Measurements from ENCODE around the gene PIK3R4.
A peak's percentile ranks its signal among the peaks of the same experiment; 100 is the strongest.

Gene PIK3R4

DNA sequence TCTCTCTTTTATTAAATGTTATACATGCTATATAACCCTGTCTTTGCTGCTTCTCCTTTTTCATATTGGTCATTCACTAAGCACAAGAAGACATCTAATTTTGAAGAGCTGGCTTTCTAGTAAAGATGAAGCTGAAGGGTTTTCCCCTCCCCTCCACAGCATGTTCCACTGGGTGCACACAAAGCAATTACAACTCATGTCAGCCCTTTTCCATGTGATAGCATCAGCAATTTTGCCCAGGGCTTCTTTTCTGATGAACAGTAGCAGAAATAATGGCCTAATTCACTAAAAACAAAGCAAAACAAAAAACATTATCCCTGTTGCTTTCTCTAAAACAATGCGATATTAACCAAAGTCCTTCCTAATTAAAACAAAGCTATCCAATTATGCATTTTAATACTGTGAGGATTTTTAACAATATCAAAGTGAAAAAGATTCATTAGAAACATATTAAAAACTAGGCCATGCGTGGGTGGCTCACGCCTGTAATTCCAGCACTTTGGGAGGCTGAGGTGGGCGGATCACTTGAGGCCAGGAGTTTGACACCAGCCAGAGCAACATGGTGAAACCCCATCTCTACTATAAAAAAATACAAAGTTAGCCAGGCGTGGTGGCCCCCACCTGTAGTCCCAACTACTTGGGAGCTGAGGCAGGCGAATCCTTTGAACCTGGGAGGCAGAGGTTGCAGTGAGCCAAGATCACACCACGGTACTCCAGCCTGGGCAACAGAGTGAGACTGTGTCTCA is 12.2 kb upstream of the PIK3R4 start:
- peaks cover 12% of the 10 kb centered on the region for H3K27me3 Mint-ChIP-seq
- H3K4me3 Mint-ChIP-seq = no peak overlapping the region
- H3K36me3 Mint-ChIP-seq = no peaks in the 10 kb centered on the region
- H3K4me1 Mint-ChIP-seq = no peaks in the 10 kb centered on the region
- no peak overlapping the region for H3K27ac Mint-ChIP-seq
- no peaks in the 10 kb centered on the region for H3K9me3 Mint-ChIP-seq

DNA sequence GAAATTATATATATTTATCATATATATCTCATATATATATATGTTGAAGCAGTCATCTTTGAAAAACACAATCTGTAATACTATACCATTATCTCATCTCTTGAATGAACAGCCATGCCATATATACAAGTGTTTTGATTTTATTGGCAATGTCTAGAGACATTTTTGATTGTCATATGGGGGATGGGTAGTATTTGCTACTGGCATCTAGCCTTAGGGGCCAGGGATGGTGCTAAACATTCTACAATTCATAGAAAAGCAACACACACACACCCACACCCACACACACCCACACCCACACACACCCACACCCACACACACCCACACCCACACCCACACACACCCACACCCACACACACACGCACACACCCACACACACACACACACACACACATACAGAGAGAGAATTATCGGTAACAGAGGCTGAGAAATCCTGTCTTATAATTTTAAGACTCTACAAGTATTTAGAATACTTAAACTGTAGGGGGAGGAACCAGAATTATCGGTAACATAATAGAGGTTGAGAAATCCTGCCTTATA is 11.1 kb upstream of the PIK3R4 start:
- Mint-ChIP-seq H3K36me3 (no peaks in the 10 kb centered on the region), H3K9me3 (no peaks in the 10 kb centered on the region), H3K4me1 (no peaks in the 10 kb centered on the region), H3K27ac (peak overlapping the region; percentile 55), H3K27me3 (peaks cover 4% of the 10 kb centered on the region), H3K4me3 (no peak overlapping the region)

DNA sequence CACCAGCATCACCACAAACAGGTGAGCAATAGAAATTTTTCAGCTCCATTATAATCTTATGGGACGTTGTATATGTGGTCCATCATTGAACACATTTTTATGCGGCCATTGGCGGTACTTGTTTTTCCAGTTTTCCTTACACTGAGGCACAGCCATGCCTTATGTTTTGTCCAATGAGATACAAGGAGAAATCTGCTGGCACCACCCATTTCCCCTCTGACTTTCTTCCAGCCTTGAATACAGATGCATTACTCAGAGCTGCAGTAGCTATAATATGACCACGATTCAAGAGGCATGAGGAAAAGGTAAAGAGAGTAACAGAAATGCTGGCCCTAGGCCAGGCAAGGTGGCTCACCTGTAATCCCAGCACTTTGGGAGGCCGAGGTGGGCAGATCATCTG is 9.0 kb upstream of the PIK3R4 start:
- Mint-ChIP-seq H3K27ac (no peak overlapping the region), H3K9me3 (no peaks in the 10 kb centered on the region), H3K4me1 (no peaks in the 10 kb centered on the region), H3K4me3 (no peak overlapping the region), H3K27me3 (peaks cover 1% of the 10 kb centered on the region), H3K36me3 (no peaks in the 10 kb centered on the region)

DNA sequence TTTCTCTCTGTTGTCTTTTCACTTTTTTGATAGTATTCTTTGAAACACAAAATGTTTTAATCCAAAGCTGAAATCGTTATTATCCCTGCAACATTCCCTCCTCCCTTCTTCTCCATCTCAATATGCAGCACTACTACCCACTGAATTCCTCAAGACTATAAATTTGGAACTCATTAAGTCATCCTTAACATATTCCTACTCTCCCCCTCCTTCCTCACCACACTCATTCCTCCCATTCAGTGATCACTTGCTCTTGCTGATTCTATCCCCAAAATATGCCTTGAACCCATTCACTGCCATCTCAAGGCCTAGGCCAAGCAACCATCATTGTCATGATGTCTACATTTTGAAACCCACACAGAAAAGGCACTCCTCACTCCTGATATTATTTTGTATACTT is 2.4 kb upstream of the PIK3R4 start:
- peaks cover 1% of the 10 kb centered on the region for H3K36me3 Mint-ChIP-seq

DNA sequence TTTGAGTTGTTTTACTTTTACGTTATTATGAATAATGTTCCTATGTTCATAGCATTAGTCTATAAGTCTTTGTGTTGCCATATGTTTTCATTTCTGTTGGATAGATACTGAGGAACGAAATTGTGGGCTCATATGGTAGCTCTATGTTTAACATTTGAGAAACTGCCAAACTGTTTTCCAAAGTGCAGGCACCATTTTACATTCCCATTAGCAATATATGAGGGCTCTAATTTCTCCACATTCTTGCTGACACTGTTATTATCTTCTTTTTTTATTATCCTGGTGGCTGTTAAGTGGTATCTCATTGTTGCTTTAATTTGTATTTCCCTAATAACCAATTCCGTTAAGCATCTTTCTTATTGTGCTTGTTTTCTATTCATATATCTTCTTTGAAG is 1.8 kb upstream of the PIK3R4 start:
- H3K27me3 Mint-ChIP-seq = no peaks in the 10 kb centered on the region
- H3K4me1 Mint-ChIP-seq = peaks cover 34% of the 10 kb centered on the region
- H3K4me3 Mint-ChIP-seq = peak overlapping the region; percentile 93
- H3K9me3 Mint-ChIP-seq = no peaks in the 10 kb centered on the region
- peak overlapping the region; percentile 79 for H3K27ac Mint-ChIP-seq
- peaks cover 6% of the 10 kb centered on the region for H3K36me3 Mint-ChIP-seq

More for the DNA sequence above, 2.4 kb upstream of the PIK3R4 start:
- Mint-ChIP-seq H3K9me3 (no peaks in the 10 kb centered on the region), H3K4me3 (no peak overlapping the region), H3K27ac (no peak overlapping the region), H3K4me1 (peaks cover 29% of the 10 kb centered on the region), H3K27me3 (no peaks in the 10 kb centered on the region)

DNA sequence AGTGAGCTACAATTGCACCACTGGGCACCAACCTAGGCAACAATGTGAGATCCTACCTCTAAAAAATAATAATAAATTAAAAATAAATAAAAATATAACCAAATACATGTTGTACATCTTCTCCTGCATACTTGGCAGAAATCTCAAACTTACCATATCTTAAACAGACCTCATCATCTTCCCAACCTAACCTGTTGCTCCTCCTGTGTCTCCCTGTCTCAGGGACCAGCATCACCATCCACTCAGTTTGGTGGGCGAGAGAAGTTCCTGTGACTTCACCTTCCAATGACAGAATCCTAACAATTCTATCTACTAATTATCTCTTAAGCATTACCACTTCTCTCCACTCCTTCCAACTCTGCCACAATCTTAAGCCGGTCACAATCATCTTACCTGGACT is 3.3 kb downstream of the PIK3R4 start:
- no peak overlapping the region for H3K27ac Mint-ChIP-seq
- H3K27me3 Mint-ChIP-seq = no peaks in the 10 kb centered on the region
- peak overlapping the region; percentile 73 for H3K4me3 Mint-ChIP-seq
- peaks cover 76% of the 10 kb centered on the region for H3K4me1 Mint-ChIP-seq
- peaks cover 31% of the 10 kb centered on the region for H3K36me3 Mint-ChIP-seq
- no peaks in the 10 kb centered on the region for H3K9me3 Mint-ChIP-seq

DNA sequence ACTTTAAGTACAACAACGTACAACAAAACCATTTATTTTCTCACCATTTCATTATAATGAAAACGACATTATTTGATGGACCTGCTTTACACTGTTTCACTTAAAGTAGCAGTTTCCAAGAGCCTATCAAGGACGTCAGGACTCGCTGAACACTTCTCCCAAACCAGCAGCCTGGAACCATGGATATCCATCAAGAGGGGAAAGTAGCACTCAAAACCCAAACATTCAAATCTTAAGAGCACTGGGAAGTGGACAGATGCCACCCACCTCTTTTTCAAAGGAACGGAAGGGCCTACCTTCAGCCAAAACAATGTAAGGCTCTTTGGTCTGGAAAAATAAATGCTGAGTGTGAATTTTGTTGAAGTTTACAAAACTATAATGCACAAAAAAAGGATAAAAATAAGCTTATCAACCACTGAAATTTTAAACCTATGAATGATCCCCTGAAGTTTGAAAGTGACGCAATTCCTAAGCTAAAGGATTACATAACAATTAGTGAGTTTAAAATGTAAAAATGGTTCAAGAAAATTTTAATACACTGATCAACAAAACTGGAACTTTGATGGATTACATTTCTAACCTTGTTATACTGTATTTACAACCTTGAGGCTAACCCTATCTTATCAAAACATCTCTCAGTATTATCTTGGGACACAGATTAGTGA is 4.6 kb downstream of the PIK3R4 start:
- Mint-ChIP-seq H3K27ac (no peak overlapping the region), H3K27me3 (no peaks in the 10 kb centered on the region), H3K36me3 (peaks cover 35% of the 10 kb centered on the region), H3K9me3 (no peaks in the 10 kb centered on the region), H3K4me1 (peaks cover 85% of the 10 kb centered on the region), H3K4me3 (peak overlapping the region; percentile 28)

GRCh38 chr3:130739848-130740247 is 6.8 kb downstream of the PIK3R4 start:
- Mint-ChIP-seq H3K27me3 (no peaks in the 10 kb centered on the region), H3K36me3 (peaks cover 49% of the 10 kb centered on the region), H3K27ac (no peak overlapping the region), H3K4me3 (no peak overlapping the region), H3K4me1 (peaks cover 81% of the 10 kb centered on the region), H3K9me3 (no peaks in the 10 kb centered on the region)

- H3K4me1 Mint-ChIP-seq = peaks cover 65% of the 10 kb centered on the region
- no peak overlapping the region for H3K4me3 Mint-ChIP-seq
- no peaks in the 10 kb centered on the region for H3K9me3 Mint-ChIP-seq
- peaks cover 43% of the 10 kb centered on the region for H3K36me3 Mint-ChIP-seq
- H3K27me3 Mint-ChIP-seq = no peaks in the 10 kb centered on the region
- H3K27ac Mint-ChIP-seq = no peak overlapping the region
Observed at GRCh38 chr3:130738241-130738640, 8.4 kb downstream of the PIK3R4 start.

DNA sequence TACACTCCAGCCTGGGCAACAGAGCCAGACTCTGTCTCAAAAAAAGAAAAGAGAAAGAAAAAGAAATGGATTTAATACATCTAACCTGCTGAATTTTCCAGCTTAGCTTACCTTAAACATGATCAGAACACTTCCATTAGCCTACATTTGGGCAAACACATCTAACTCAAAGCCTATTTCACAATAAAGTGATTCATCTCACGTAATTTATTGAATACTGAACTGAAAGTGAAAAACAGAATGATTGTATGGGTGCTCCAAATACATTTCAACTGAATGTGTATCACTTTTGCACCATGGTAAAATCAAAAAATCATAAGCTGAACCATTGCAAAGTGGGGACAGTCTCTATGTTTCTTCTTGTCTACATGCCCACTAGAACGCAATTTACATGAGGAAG is 9.0 kb downstream of the PIK3R4 start:
- no peaks in the 10 kb centered on the region for H3K27me3 Mint-ChIP-seq
- peaks cover 59% of the 10 kb centered on the region for H3K4me1 Mint-ChIP-seq
- H3K4me3 Mint-ChIP-seq = no peak overlapping the region
- H3K36me3 Mint-ChIP-seq = peaks cover 40% of the 10 kb centered on the region
- H3K27ac Mint-ChIP-seq = no peak overlapping the region
- no peaks in the 10 kb centered on the region for H3K9me3 Mint-ChIP-seq

- no peak overlapping the region for H3K4me3 Mint-ChIP-seq
- peaks cover 20% of the 10 kb centered on the region for H3K36me3 Mint-ChIP-seq
- no peak overlapping the region for H3K27ac Mint-ChIP-seq
- H3K27me3 Mint-ChIP-seq = no peaks in the 10 kb centered on the region
- peaks cover 27% of the 10 kb centered on the region for H3K4me1 Mint-ChIP-seq
- no peaks in the 10 kb centered on the region for H3K9me3 Mint-ChIP-seq
Observed at GRCh38 chr3:130733236-130733875, 13.3 kb downstream of the PIK3R4 start.

DNA sequence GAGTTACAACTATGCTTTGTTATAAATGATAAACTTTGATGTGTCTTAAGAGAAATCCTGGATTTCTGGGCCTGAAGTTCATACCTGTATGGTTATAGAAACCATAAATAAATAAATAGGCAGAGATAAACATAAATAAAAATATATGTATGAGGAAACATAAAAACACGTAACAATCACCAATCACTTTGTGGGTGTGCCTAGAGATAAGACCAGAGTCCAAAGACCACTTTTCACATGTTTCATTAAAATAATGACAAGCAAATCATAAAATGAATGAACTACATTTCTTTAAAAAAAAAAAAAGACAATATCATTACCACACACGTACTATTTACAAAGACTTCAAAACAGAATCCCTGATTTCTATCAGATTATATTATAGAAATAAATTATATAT is 14.1 kb downstream of the PIK3R4 start:
- Mint-ChIP-seq H3K27ac (no peak overlapping the region), H3K36me3 (peaks cover 15% of the 10 kb centered on the region), H3K9me3 (no peaks in the 10 kb centered on the region), H3K4me1 (peaks cover 18% of the 10 kb centered on the region), H3K4me3 (no peak overlapping the region), H3K27me3 (no peaks in the 10 kb centered on the region)

- H3K9me3 Mint-ChIP-seq = no peaks in the 10 kb centered on the region
- no peak overlapping the region for H3K4me3 Mint-ChIP-seq
- H3K36me3 Mint-ChIP-seq = peaks cover 12% of the 10 kb centered on the region
- H3K27ac Mint-ChIP-seq = no peak overlapping the region
- H3K4me1 Mint-ChIP-seq = peaks cover 12% of the 10 kb centered on the region
- no peaks in the 10 kb centered on the region for H3K27me3 Mint-ChIP-seq
Observed at GRCh38 chr3:130731817-130732216, 14.8 kb downstream of the PIK3R4 start.

- Mint-ChIP-seq H3K4me3 (no peak overlapping the region), H3K27me3 (no peaks in the 10 kb centered on the region), H3K27ac (no peak overlapping the region), H3K4me1 (peaks cover 3% of the 10 kb centered on the region), H3K36me3 (peaks cover 5% of the 10 kb centered on the region), H3K9me3 (no peaks in the 10 kb centered on the region)
Observed at GRCh38 chr3:130729154-130729553, 17.5 kb downstream of the PIK3R4 start.

- Mint-ChIP-seq H3K9me3 (no peaks in the 10 kb centered on the region), H3K4me1 (peaks cover 7% of the 10 kb centered on the region), H3K27ac (no peak overlapping the region)
Observed at GRCh38 chr3:130728037-130728436, 18.6 kb downstream of the PIK3R4 start.

GRCh38 chr3:130725746-130726145 is 20.9 kb downstream of the PIK3R4 start:
- H3K4me1 Mint-ChIP-seq = peaks cover 7% of the 10 kb centered on the region
- H3K9me3 Mint-ChIP-seq = no peaks in the 10 kb centered on the region
- H3K4me3 Mint-ChIP-seq = no peak overlapping the region
- H3K27ac Mint-ChIP-seq = no peak overlapping the region
- H3K27me3 Mint-ChIP-seq = no peaks in the 10 kb centered on the region
- peaks cover 12% of the 10 kb centered on the region for H3K36me3 Mint-ChIP-seq

More at GRCh38 chr3:130728037-130728436, 18.6 kb downstream of the PIK3R4 start:
- no peaks in the 10 kb centered on the region for H3K27me3 Mint-ChIP-seq
- no peak overlapping the region for H3K4me3 Mint-ChIP-seq
- H3K36me3 Mint-ChIP-seq = peaks cover 9% of the 10 kb centered on the region
